ENCODE measurements around the gene AEBP1.

AEBP1 gene

GRCh38 chr7:44155191-44156185, 51.3 kb downstream of the AEBP1 start:
- no peak for DNase-seq (ENCODE audit: low read depth)

GRCh38 chr7:44156453-44157010, 52.4 kb downstream of the AEBP1 start:
- DNase-seq (ENCODE audit: low read depth) = no peak

- no peak for DNase-seq (ENCODE audit: low read depth)
These were observed 53.3 kb downstream of the AEBP1 start for GRCh38 chr7:44157116-44158080.

GRCh38 chr7:44158096-44158872, 54.1 kb downstream of the AEBP1 start:
- DNase-seq (ENCODE audit: low read depth) = no peak

- no peak for DNase-seq (ENCODE audit: low read depth)
These were observed 54.9 kb downstream of the AEBP1 start for GRCh38 chr7:44158873-44159631.

- no peak for DNase-seq (ENCODE audit: low read depth)
These were observed 55.9 kb downstream of the AEBP1 start for GRCh38 chr7:44159824-44160630.

- no peak for DNase-seq (ENCODE audit: low read depth)
These were observed 57.2 kb downstream of the AEBP1 start for GRCh38 chr7:44161371-44161770.

- DNase-seq (ENCODE audit: low read depth) = no peak
These were observed 58.0 kb downstream of the AEBP1 start for GRCh38 chr7:44162179-44162578.

- DNase-seq (ENCODE audit: low read depth) = no peak
These were observed 58.7 kb downstream of the AEBP1 start for GRCh38 chr7:44162785-44163395.

- DNase-seq (ENCODE audit: low read depth) = peak; percentile 78
These were observed 59.4 kb downstream of the AEBP1 start for GRCh38 chr7:44163591-44163990.

Measured in HS-27A (cell line).